ENCODE measurements around the gene KCNK13.

- TF ChIP-seq CTCF (IDR thresholded peaks at IDR 0.05; ENCODE audit: low read depth, low read length, poor library complexity, severe bottlenecking) (no peak), EZH2phosphoT487 (IDR thresholded peaks at IDR 0.05; ENCODE audit: borderline replicate concordance, low read length) (no peak; the same call in 1 of the 2 replicates)
These were observed 467 bp downstream of the KCNK13 start for GRCh38 chr14:90062127-90062794.
